HFF-Myc (cell line): Measurements from ENCODE around the gene LDHA.
A peak's percentile ranks its signal among the peaks of the same experiment; 100 is the strongest.

Experiments used
- DNase-seq: peaks from one replicate; pipeline ENCODE4 v3.0.0-alpha.2; 2011; ENCODE audit warnings: low read depth; ENCODE audit errors: extremely low read depth
- H3K4me3 ChIP-seq: replicated peaks from 2 replicates; pipeline ENCODE4 v1.5.1; 2011; ENCODE audit warnings: low read depth, mild to moderate bottlenecking, control low read depth, low read length
- CTCF ChIP-seq: IDR thresholded peaks from 2 replicates; pipeline ENCODE4 v1.5.1; 2012; ENCODE audit warnings: mild to moderate bottlenecking, low read depth, low read length, control low read depth; ENCODE audit errors: missing control alignments

The LDHA gene

DNA sequence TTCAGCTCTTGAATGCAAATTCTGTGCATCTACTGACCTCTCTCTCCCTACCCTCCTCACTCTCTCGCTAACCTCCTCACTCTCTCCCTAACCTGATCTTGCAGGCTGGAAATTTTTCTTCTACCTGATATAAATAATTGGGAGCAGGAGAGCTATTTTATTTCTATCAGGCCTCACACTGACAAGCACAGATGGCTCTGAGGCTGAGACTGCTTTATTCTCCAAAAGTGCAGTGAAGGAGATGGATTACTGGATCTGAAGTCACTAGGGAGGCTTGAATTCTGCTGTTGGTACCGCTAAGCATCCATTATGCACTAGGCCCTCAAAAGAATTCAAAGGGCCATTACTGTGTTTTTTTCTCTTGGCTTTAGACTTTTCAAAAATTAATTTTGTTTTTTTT lies 19.4 kb upstream of the LDHA start:
- no peak for TF ChIP-seq CTCF
- DNase-seq, result no peak
- H3K4me3 ChIP-seq, result no peak overlapping the region

DNA sequence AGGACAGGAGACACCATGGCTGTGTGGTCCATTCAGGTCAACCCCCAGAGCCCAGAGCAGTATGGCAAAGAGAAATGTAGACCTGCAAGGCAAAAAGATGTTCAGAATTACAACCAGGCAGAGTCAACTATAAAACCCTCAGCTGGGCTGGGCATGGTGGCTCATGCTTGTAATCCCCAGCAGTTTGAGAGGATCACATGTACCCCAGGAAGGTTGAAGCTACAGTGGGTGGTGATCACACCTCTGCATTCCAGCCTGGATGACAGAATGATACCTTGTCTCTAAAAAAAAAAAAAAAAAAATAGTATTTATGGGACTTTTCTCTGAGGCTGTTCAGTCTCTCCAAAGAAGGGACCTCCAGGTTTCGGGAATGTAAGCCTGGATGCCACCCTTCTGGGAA lies 18.4 kb upstream of the LDHA start:
- DNase-seq, result no peak
- TF ChIP-seq CTCF, result no peak
- H3K4me3 ChIP-seq, result no peak overlapping the region

DNA sequence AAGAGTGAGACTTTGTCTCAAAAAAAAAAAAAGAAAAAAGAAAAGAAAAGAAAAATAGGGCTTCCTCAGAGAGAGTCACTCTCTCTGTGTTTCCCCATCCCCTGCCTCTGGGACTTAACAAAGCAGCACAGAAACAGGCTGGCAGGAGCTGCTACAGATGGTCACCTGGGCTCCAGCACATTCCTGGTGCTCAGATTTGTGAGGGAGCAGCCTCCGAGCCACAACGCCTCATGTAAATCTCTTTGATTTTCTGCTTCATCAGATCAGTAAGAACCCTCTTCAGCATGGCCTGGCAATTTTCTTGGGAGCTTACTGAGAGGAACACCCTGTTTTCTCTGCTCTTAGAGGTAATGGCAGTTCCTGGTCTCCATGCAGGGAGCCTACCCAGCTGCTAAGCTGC lies 15.2 kb upstream of the LDHA start:
- DNase-seq, result no peak
- no peak for TF ChIP-seq CTCF
- H3K4me3 ChIP-seq, result no peak overlapping the region

DNA sequence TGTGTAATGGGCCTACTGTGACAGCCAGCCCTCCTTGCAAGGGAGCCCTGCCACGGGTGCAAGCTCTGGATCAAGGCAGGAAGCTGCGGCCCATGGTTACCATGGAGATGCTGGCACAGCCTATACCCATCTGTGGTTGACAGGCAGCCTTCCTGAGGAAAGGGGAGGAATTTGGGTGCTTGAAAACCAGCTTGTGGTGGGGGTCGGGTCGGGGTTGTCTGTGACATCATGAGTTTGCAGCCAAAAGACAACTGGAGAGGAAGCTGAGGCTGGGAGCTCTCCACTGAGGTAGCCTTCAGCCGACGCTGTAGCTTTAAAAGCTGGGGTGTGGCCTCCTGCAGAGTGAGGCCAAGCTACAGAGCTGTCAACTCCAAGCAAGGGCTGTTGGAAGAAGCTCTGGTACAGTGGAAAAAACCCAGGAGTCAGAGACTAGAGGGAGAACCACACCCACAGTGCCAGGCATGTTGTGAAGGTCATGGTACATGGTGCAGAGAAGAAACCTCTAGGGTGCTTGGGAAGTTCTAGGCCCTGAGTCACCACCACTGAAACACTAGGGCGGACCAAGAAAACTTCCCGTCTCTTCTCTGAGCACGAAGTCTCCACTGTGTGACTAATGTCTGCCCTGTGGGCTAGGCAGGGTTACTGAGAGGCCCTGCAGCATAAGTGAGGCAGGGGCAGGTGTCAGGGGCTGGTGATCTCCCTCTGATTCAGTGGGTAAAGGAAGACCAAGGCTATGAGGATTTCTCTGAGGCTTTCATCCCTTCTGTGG lies 10.8 kb upstream of the LDHA start:
- DNase-seq, result peak; percentile 99
- TF ChIP-seq CTCF, result no peak
- peak overlapping the region; percentile 32 for H3K4me3 ChIP-seq

DNA sequence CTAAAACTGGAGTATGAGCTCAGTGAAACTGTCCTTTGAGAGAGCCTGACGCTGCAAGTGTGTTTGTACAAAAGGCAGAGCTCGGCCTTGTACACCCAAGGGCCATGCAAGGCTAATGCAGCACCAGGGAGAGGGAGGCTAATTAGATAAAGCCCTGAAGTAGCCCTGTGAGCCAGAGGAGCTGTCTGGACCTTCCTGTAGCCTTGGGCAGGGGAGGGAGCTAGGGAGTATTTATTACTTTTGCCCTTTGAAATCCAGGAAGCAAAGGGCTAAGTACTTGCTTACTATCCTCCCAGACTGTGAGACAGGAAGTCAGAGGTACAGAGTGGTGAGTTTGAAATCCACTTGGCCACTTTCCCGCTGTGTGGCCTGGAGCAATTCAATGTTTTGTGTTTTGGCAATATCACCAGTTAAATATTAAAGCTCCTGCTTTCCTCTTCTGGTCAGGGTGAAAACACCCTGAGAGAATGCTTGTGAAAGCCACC lies 10.2 kb upstream of the LDHA start:
- DNase-seq, result peak; percentile 81
- TF ChIP-seq CTCF, result no peak
- H3K4me3 ChIP-seq, result peak overlapping the region; percentile 26

DNA sequence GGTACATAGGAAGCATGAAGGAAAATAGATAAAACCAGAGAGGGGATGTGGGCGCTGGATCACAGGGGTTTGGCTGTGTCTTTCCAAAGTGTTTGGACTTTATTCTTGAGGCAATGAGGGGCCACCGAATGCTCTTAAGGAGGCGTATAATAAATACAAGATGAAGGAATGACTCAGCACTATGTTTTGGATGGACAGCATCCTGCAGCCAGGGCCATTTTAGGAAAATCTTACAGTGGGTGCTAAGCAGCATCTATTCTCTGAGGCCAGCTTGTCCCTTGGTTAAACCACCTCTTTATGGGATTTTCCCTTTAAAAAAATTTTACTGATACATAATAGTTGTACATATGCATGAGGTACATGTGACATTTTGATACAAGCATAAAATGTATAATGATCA lies 4.3 kb upstream of the LDHA start:
- no peak overlapping the region for H3K4me3 ChIP-seq
- DNase-seq, result no peak
- TF ChIP-seq CTCF, result no peak
